NCI-H187 treated with DMSO at 0.1 percent for 48 hours (cell line): ENCODE data around the gene UBA6.
"Not testable (repeated sequence)": the region's sequence is repeated elsewhere in the genome, so short reads cannot be mapped to it uniquely, and the experiment has no call there.

Experiments used
- DNase-seq: peaks from one replicate; lab custom pipeline; 2025; lab: John Stamatoyannopoulos, UW

Gene UBA6

GRCh38 chr4:67713529-67714247 is 12.7 kb upstream of the UBA6 start:
- no peak for DNase-seq

GRCh38 chr4:67712650-67713528 is 11.9 kb upstream of the UBA6 start:
- DNase-seq = no peak

- DNase-seq = no peak
These were observed 11.2 kb upstream of the UBA6 start for GRCh38 chr4:67712000-67712625.

- not testable (repeated sequence) for DNase-seq
These were observed 5.7 kb upstream of the UBA6 start for GRCh38 chr4:67706682-67707081.

GRCh38 chr4:67704843-67705242 is 3.9 kb upstream of the UBA6 start:
- DNase-seq = no peak

- no peak for DNase-seq
These were observed 1.2 kb upstream of the UBA6 start for GRCh38 chr4:67702166-67702565.

GRCh38 chr4:67701517-67701850 is 529 bp upstream of the UBA6 start:
- no peak for DNase-seq

- DNase-seq = no peak
These were observed 728 bp downstream of the UBA6 start for GRCh38 chr4:67700116-67700737.

GRCh38 chr4:67699603-67700002 is 1.4 kb downstream of the UBA6 start:
- no peak for DNase-seq

GRCh38 chr4:67697860-67698687 is 2.9 kb downstream of the UBA6 start:
- DNase-seq = no peak

GRCh38 chr4:67696061-67696460 is 4.9 kb downstream of the UBA6 start:
- DNase-seq = no peak

GRCh38 chr4:67694662-67695061 is 6.3 kb downstream of the UBA6 start:
- DNase-seq = no peak

- no peak for DNase-seq
These were observed 9.6 kb downstream of the UBA6 start for GRCh38 chr4:67691328-67691727.

GRCh38 chr4:67687636-67688035 is 13.3 kb downstream of the UBA6 start:
- no peak for DNase-seq

GRCh38 chr4:67685532-67685859 is 15.5 kb downstream of the UBA6 start:
- DNase-seq = no peak

- no peak for DNase-seq
These were observed 16.0 kb downstream of the UBA6 start for GRCh38 chr4:67684839-67685531.

GRCh38 chr4:67682266-67682665 is 18.7 kb downstream of the UBA6 start:
- DNase-seq = no peak

GRCh38 chr4:67680581-67681222 is 20.3 kb downstream of the UBA6 start:
- no peak for DNase-seq

GRCh38 chr4:67678612-67679011 is 22.3 kb downstream of the UBA6 start:
- DNase-seq = no peak

- no peak for DNase-seq
These were observed 26.9 kb downstream of the UBA6 start for GRCh38 chr4:67674098-67674497.

GRCh38 chr4:67668315-67668714 is 32.6 kb downstream of the UBA6 start:
- DNase-seq = no peak
